K562 (cell line): Measurements from ENCODE around the gene CCDC137. TPM values are rescaled to one million over a fixed set of nuclear protein-coding genes. Genes with fewer than 3 reads are reported as not detected.

ENCODE experiments used
- ATAC-seq: fragments of 200-7000 bp; cut with Tn5 transposase; 3 replicates; pipeline ENCODE4 v1.9.1; 2020; ENCODE audit warnings: moderate library complexity
- BruUV-seq: library from RNA; stranded (reverse); fragments of 400-500 nt; replicated peaks from 2 replicates; lab custom pipeline; 2021; lab: Mats Ljungman, UMichigan
- CTCF ChIA-PET: fragments of 300-600 bp; formaldehyde crosslinking; extraction: SDS; loops from one replicate; lab custom pipeline; 2021; ENCODE audit warnings: low intra/inter-chr PET ratio; lab: Yijun Ruan, JAX
- POLR2A ChIA-PET: fragments of 300-600, 350-650 bp; sonication (Branson Sonifier 250); formaldehyde crosslinking; extraction: SDS; loops from one replicate; lab custom pipeline; 2021; ENCODE audit warnings: antibody characterized with exemption, inconsistent platforms; lab: Yijun Ruan, JAX
- DNase-seq, 4 experiments: peaks; one replicate each; pipeline versions ENCODE4 v3.0.0 to v3.0.0-alpha.2; 2011 to 2018; ENCODE audit warnings: low spot score in 3 of 4, mixed read lengths in 3 of 4; ENCODE audit errors: extremely low read depth in 1 of 4
- FAIRE-seq: peaks from 2 replicates; lab custom pipeline; 2011; peaks lifted over from hg19 to GRCh38; lab: Jason Lieb, UNC
- H2AFZ ChIP-seq: 2 replicates; pipeline ENCODE4 v1.6.0; 2011; ENCODE audit warnings: low read depth, low read length, control low read depth, inconsistent platforms
- H3K27ac ChIP-seq: fragments of 200-600 bp; 3 replicates; pipeline ENCODE4 v1.8.0; 2011; ENCODE audit warnings: low read depth, mild to moderate bottlenecking, control low read depth, inconsistent platforms, low read length, moderate library complexity, mixed read lengths; ENCODE audit errors: extremely low read depth
- H3K27me3 ChIP-seq, 2 experiments: fragments of 300-600 bp in 1 of 2; 2 replicates in 1 of 2; 3 replicates in 1 of 2; pipeline versions ENCODE4 v1.6.0 to v1.8.0; 2011; ENCODE audit warnings: inconsistent platforms in 2 of 2, low read length in 2 of 2, mild to moderate bottlenecking in 1 of 2, mixed read lengths in 1 of 2, moderate library complexity in 1 of 2; ENCODE audit not compliant: control insufficient read depth in 2 of 2, insufficient read depth in 2 of 2
- H3K36me3 ChIP-seq: fragments of 300-600 bp; 3 replicates; pipeline ENCODE4 v1.8.0; 2011; ENCODE audit warnings: mild to moderate bottlenecking, low read length, inconsistent platforms; ENCODE audit not compliant: control insufficient read depth, insufficient read depth
- H3K4me1 ChIP-seq, 2 experiments: fragments of 200-600 bp in 1 of 2; replicated peaks in 1 of 2; 2 replicates in 1 of 2; 3 replicates in 1 of 2; pipeline versions ENCODE4 v1.5.1 to v1.8.0; 2011; ENCODE audit warnings: inconsistent platforms in 2 of 2, low read length in 2 of 2, mild to moderate bottlenecking in 1 of 2, mixed read lengths in 1 of 2, moderate library complexity in 1 of 2; ENCODE audit not compliant: control insufficient read depth in 2 of 2, insufficient read depth in 2 of 2
- H3K4me2 ChIP-seq: 2 replicates; pipeline ENCODE4 v1.6.1; 2011; ENCODE audit warnings: low read length, control low read depth, inconsistent platforms, mixed read lengths; ENCODE audit not compliant: insufficient read depth
- H3K4me3 ChIP-seq: fragments of 200-600 bp; sonication (generic), shearing (Covaris generic); 2 replicates; pipeline ENCODE4 v1.5.1; 2016; ENCODE audit warnings: control low read depth, inconsistent platforms
- H3K79me2 ChIP-seq: fragments of 200-600 bp; 3 replicates; pipeline ENCODE4 v1.8.0; 2011; ENCODE audit warnings: low read length, inconsistent platforms; ENCODE audit not compliant: control insufficient read depth, insufficient read depth
- H3K9ac ChIP-seq, 2 experiments: 2 replicates each; pipeline versions ENCODE4 v1.6.0 to v1.6.1; 2011; ENCODE audit warnings: low read depth in 2 of 2, low read length in 2 of 2, control low read depth in 1 of 2, inconsistent platforms in 1 of 2, mild to moderate bottlenecking in 1 of 2, mixed read lengths in 1 of 2; ENCODE audit not compliant: insufficient read depth in 1 of 2
- H3K9me1 ChIP-seq: one replicate; pipeline ENCODE4 v1.6.0; 2011; ENCODE audit warnings: inconsistent platforms, mild to moderate bottlenecking, low read length, moderate library complexity; ENCODE audit not compliant: control insufficient read depth, insufficient read depth
- H3K9me3 ChIP-seq: replicated peaks from 2 replicates; pipeline ENCODE4 v1.5.1; 2011; ENCODE audit warnings: low read depth, low read length, inconsistent platforms; ENCODE audit not compliant: control insufficient read depth, insufficient read depth
- H4K20me1 ChIP-seq: replicated peaks from 2 replicates; pipeline ENCODE4 v1.6.1; 2011; ENCODE audit warnings: low read length, inconsistent platforms, mixed read lengths; ENCODE audit not compliant: control insufficient read depth, insufficient read depth
- CTCF ChIP-seq, 3 experiments: IDR thresholded peaks in 2 of 3; conservative IDR thresholded peaks in 1 of 3; 2 replicates each; pipeline ENCODE4 v1.5.1; 2011 to 2012; ENCODE audit warnings: low read length in 3 of 3, mild to moderate bottlenecking in 3 of 3, control low read depth in 2 of 3, improper control_type of control experiment in 1 of 3, inconsistent platforms in 1 of 3, low read depth in 1 of 3, mixed read lengths in 1 of 3, moderate library complexity in 1 of 3; ENCODE audit not compliant: insufficient read depth in 2 of 3
- CXXC5 ChIP-seq: fragments of 250-450 bp; sonication (Bioruptor Pico); IDR thresholded peaks from 2 replicates; pipeline ENCODE4 v1.8.0; 2022; ENCODE audit warnings: inconsistent platforms, mild to moderate bottlenecking, moderate library complexity
- KLF6 ChIP-seq: fragments of 250-450 bp; sonication (Bioruptor Pico); IDR thresholded peaks from 2 replicates; pipeline ENCODE4 v1.4.0; 2020; ENCODE audit warnings: mild to moderate bottlenecking, moderate library complexity, borderline replicate concordance
- MAFF ChIP-seq: IDR thresholded peaks from 2 replicates; pipeline ENCODE4 v1.6.1; 2012; ENCODE audit warnings: low read length, improper control_type of control experiment
- MNT ChIP-seq, 2 experiments: fragments of 450-650 bp; conservative IDR thresholded peaks; 2 replicates each; pipeline ENCODE4 v1.6.1; 2017; ENCODE audit warnings: mild to moderate bottlenecking in 2 of 2, moderate library complexity in 2 of 2
- POLR2G ChIP-seq: fragments of 200-400 bp; formaldehyde crosslinking; IDR thresholded peaks from 2 replicates; pipeline ENCODE4 v1.6.1; 2017; ENCODE audit warnings: low read depth, mild to moderate bottlenecking, antibody characterized with exemption, low read length, moderate library complexity
- RBFOX2 ChIP-seq: fragments of 200-400 bp; formaldehyde crosslinking; IDR thresholded peaks from 2 replicates; pipeline ENCODE4 v1.6.1; 2017; ENCODE audit warnings: low read depth, mild to moderate bottlenecking, low read length, moderate library complexity
- SMARCA5 ChIP-seq: fragments of 450-650 bp; IDR thresholded peaks from 2 replicates; pipeline ENCODE4 v1.6.1; 2016
- WGBS: fragments of 100-300 bp; shearing (Covaris generic); methylation state at CpG from one replicate; pipeline ENCODE4 v1.1.6; 2016; ENCODE audit warnings: low coverage, mixed read lengths; ENCODE audit not compliant: insufficient coverage; ENCODE audit errors: missing lambda C conversion rate; 5-methylcytosine and 5-hydroxymethylcytosine counted together
- in situ Hi-C: fragments of 300-500 bp; cut with MboI; formaldehyde crosslinking; loops from 4 replicates; pipeline ENCODE4 v1.15.0; 2018; ENCODE audit warnings: inconsistent platforms, mixed read lengths
- intact Hi-C: fragments of 100-400 bp; cut with micrococcal nuclease; formaldehyde crosslinking; loops from 2 replicates; pipeline ENCODE4 v1.14.2; 2022
- polyA plus RNA-seq, 8 experiments: library from polyadenylated mRNA; depleted of rRNA in 4 of 8; stranded (reverse) in 5 of 8; unstranded in 3 of 8; fragments of >200 nt; fragmentation: Nextera tagmentation in 2 of 8; fragmentation: Illumina TruSeq in 1 of 8; extraction: Ambion mirVana in 2 of 8; extraction: Trizol in 1 of 8; gene quantifications; 2 replicates each; pipeline versions ENCODE4 v1.2.1 to v1.2.3, GENCODE V29; 2011 to 2014; ENCODE audit warnings: inconsistent platforms in 1 of 8, missing spikeins in 1 of 8
- total RNA-seq, 7 experiments: library from RNA; depleted of rRNA in 6 of 7; stranded (reverse); fragments of >200 nt in 6 of 7; fragmentation: Illumina TruSeq in 2 of 7; extraction: Trizol in 2 of 7; gene quantifications; 2 replicates each; pipeline versions ENCODE4 v1.2.1 to v1.2.3, GENCODE V29; 2011 to 2021; ENCODE audit warnings: low replicate concordance in 1 of 7

CCDC137 gene
- total and polyA plus RNA-seq, 9 of the 15 experiments (the other 6 are each of a cell fraction or from before 2014, with no cell fraction given) = 2.3 to 68.1 (median 38.3) TPM

- TF ChIP-seq MNT (conservative IDR thresholded peaks at IDR 0.05) (peak; percentile 18 to 43; a peak in 1 of 4 replicates), CTCF (IDR thresholded peaks at IDR 0.05 in 2 of 3, conservative IDR thresholded peaks at IDR 0.05 in 1 of 3; ENCODE audit: insufficient read depth in 2 of 3, low read depth in 1 of 3, low read length in 3 of 3) (peak; percentile 44 to 56 (median 50))
These were observed 9.1 kb downstream of the CCDC137 start (continued) for GRCh38 chr17:81675515-81676221.

- Histone ChIP-seq H3K27ac (no peak overlapping the region), H3K9me3 (no peaks in the 10 kb centered on the region), H3K27me3 (no peaks in the 10 kb centered on the region), H3K9me1 (no peaks in the 10 kb centered on the region), H4K20me1 (no peaks in the 10 kb centered on the region), H3K9ac (peak overlapping the region in 1 of 2 experiments; percentile 52; a peak in 1 of 4 replicates), H3K4me2 (no peak overlapping the region), H2AFZ (no peak overlapping the region), H3K4me1 (peaks cover 0 to 32% of the 10 kb centered on the region in 2 experiments; a peak in 2 of 5 replicates), H3K4me3 (no peak overlapping the region), H3K79me2 (peaks cover 4% of the 10 kb centered on the region; the same call in 2 of the 3 replicates), H3K36me3 (peaks cover 42% of the 10 kb centered on the region; the same call in 2 of the 3 replicates)
- ATAC-seq (no peak), FAIRE-seq (no peak), DNase-seq (no peak)
- in situ Hi-C loops = no loop called here
- WGBS = 86% methylated on average over 15 of the region's 17 CpGs
- intact Hi-C loops = no loop called here
- TF ChIP-seq MAFF (no peak), KLF6 (CRISPR knock-in tag) (no peak), SMARCA5 (no peak), RBFOX2 (0 out of 2 replicates have a peak, but pooled peaks have one; percentile 20), CXXC5 (CRISPR knock-in tag) (no peak), POLR2G (peak; percentile 52)
- BruUV-seq = no TSS peak
- ChIA-PET CTCF (no interaction called here), POLR2A (interaction anchor here (1.1 to 1.3 kb wide), 2 partner anchors 9 to 25 kb away, joined by 3 to 4 read pairs; no protein-coding TSS in a partner anchor)
These were observed 10.4 kb downstream of the CCDC137 start for GRCh38 chr17:81676906-81677305.
